ENCODE measurements around the gene MRPL36. TPM values are rescaled to one million over a fixed set of nuclear protein-coding genes. Genes with fewer than 3 reads are reported as not detected.

MRPL36 gene
- total RNA-seq, 1 donor from 2014 or later: 50.1 TPM

- no peaks in the 10 kb centered on the region for H3K9me3 ChIP-seq
- H3K27ac ChIP-seq: no peak overlapping the region
- no peak for TF ChIP-seq POLR2A (IDR thresholded peaks at IDR 0.05)
- no peak for TF ChIP-seq POLR2AphosphoS5 (IDR thresholded peaks at IDR 0.05; ENCODE audit: insufficient read depth in 1 of 2, low read depth in 1 of 2)
- no peak for TF ChIP-seq CTCF (IDR thresholded peaks at IDR 0.05)
- no peak for DNase-seq (ENCODE audit: extremely low spot score in 2 of 2)
- peaks cover 7% of the 10 kb centered on the region for H3K4me1 ChIP-seq
- peaks cover 0 to 57% of the 10 kb centered on the region in 2 donors for H3K36me3 ChIP-seq
- H3K27me3 ChIP-seq: no peaks in the 10 kb centered on the region
- no peak overlapping the region for H3K4me3 ChIP-seq
- intact Hi-C loops (cut with DNase I): no loop called here
Observed at GRCh38 chr5:1805326-1805725, 5.7 kb upstream of the MRPL36 start.

GRCh38 chr5:1804001-1804690 is 4.5 kb upstream of the MRPL36 start:
- intact Hi-C loops (cut with DNase I): no loop called here
- DNase-seq (ENCODE audit: extremely low spot score in 2 of 2): no peak
- H3K27me3 ChIP-seq: no peaks in the 10 kb centered on the region

GRCh38 chr5:1803192-1803591 is 3.6 kb upstream of the MRPL36 start:
- no peak for TF ChIP-seq CTCF (IDR thresholded peaks at IDR 0.05)
- TF ChIP-seq POLR2AphosphoS5 (IDR thresholded peaks at IDR 0.05; ENCODE audit: insufficient read depth in 1 of 2, low read depth in 1 of 2): no peak
- TF ChIP-seq POLR2A (IDR thresholded peaks at IDR 0.05): no peak
- H3K27me3 ChIP-seq: no peaks in the 10 kb centered on the region
- DNase-seq (ENCODE audit: extremely low spot score in 2 of 2): no peak
- no peak overlapping the region for H3K27ac ChIP-seq
- intact Hi-C loops (cut with DNase I): no loop called here
- no peak overlapping the region for H3K4me3 ChIP-seq
- peaks cover 0 to 47% of the 10 kb centered on the region in 2 donors for H3K36me3 ChIP-seq
- H3K9me3 ChIP-seq: no peaks in the 10 kb centered on the region
- peaks cover 18% of the 10 kb centered on the region for H3K4me1 ChIP-seq

More at GRCh38 chr5:1804001-1804690, 4.5 kb upstream of the MRPL36 start:
- no peak overlapping the region for H3K27ac ChIP-seq
- no peak overlapping the region for H3K4me3 ChIP-seq
- no peak for TF ChIP-seq POLR2A (IDR thresholded peaks at IDR 0.05)
- no peaks in the 10 kb centered on the region for H3K9me3 ChIP-seq
- peaks cover 0 to 47% of the 10 kb centered on the region in 2 donors for H3K36me3 ChIP-seq
- H3K4me1 ChIP-seq: peaks cover 8% of the 10 kb centered on the region

DNA sequence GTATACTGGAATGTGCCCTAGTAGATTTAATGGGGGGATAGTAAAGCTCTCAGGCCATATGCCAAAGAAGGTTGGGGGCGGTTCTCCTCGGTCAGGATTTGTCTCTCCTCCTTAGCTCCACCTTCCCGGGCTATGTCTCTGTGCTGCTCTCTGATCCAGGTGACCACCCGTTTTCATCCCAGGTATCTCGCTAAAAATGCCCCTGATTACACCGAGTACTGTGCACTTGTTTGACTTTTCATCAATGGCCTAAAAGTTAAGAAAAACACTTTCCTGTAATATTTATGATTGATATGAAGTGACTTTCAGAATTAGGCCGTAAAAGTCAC is 2.3 kb upstream of the MRPL36 start:
- Histone ChIP-seq H3K36me3 (peaks cover 0 to 52% of the 10 kb centered on the region in 2 donors), H3K4me1 (peaks cover 22% of the 10 kb centered on the region), H3K27me3 (no peaks in the 10 kb centered on the region), H3K9me3 (no peaks in the 10 kb centered on the region), H3K4me3 (peak overlapping the region; percentile 85 to 91), H3K27ac (no peak overlapping the region)
- no peak for DNase-seq (ENCODE audit: extremely low spot score in 2 of 2)
- TF ChIP-seq POLR2AphosphoS5 (IDR thresholded peaks at IDR 0.05; ENCODE audit: insufficient read depth in 1 of 2, low read depth in 1 of 2) (no peak), POLR2A (IDR thresholded peaks at IDR 0.05) (no peak), CTCF (IDR thresholded peaks at IDR 0.05) (no peak)
- intact Hi-C loops (cut with DNase I): no loop called here

DNA sequence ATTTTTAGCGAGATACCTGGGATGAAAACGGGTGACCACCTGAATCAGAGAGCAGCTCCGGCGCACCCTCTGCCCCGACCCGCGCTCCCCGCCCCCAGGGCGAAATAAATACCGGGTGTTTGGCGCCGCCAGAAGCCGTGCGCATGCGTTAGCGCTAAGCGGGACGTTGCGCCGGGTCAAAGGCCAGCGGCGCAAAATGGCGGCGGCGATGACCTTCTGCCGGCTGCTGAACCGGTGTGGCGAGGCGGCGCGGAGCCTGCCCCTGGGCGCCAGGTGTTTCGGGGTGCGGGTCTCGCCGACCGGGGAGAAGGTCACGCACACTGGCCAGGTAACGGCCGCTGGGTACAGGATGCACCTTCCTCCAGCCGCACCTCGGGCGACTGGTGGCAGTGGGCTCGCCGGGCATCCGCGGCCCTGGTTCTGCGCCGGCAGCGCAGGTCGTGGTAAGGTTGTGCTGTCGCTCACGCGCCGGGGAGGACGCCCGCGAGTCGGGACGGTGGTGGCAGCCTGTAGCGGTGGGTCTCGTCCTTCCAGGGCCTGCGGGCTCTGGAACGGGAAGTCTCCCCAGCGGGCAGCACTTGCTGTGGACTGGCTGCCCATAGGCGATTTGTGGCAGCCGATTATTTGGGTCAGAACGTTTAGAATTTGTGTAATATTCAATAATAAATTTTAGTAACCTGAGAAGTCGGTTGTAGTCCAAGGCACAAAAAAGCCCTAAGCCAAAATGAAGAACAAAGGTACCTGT is 1.8 kb upstream of the MRPL36 start, which contains the start of gene NDUFS6:
TSS of gene NDUFS6 (plus strand) at position 186 of the 745 bp plus-strand sequence. CDS start at position 197, 11 bp downstream.
- H3K4me3 ChIP-seq: peak within 1 kb of the TSS; percentile 85 to 91
- no peak for DNase-seq (ENCODE audit: extremely low spot score in 2 of 2)
- peak within 1 kb of the TSS; percentile 72 for H3K27ac ChIP-seq
- no peaks in the 10 kb centered on the region for H3K9me3 ChIP-seq
- intact Hi-C loops (cut with DNase I): no loop called here
- TF ChIP-seq POLR2A (IDR thresholded peaks at IDR 0.05): no peak
- no peak for TF ChIP-seq CTCF (IDR thresholded peaks at IDR 0.05)
- TF ChIP-seq POLR2AphosphoS5 (IDR thresholded peaks at IDR 0.05; ENCODE audit: insufficient read depth in 1 of 2, low read depth in 1 of 2): peak; percentile 69 to 81
- H3K4me1 ChIP-seq: peaks cover 22% of the 10 kb centered on the region
- H3K27me3 ChIP-seq: no peaks in the 10 kb centered on the region
- H3K36me3 ChIP-seq: peaks cover 0 to 49% of the 10 kb centered on the region in 2 donors
